Measurements from ENCODE around the gene ESRRG.

- TF ChIP-seq, protein P1, sequence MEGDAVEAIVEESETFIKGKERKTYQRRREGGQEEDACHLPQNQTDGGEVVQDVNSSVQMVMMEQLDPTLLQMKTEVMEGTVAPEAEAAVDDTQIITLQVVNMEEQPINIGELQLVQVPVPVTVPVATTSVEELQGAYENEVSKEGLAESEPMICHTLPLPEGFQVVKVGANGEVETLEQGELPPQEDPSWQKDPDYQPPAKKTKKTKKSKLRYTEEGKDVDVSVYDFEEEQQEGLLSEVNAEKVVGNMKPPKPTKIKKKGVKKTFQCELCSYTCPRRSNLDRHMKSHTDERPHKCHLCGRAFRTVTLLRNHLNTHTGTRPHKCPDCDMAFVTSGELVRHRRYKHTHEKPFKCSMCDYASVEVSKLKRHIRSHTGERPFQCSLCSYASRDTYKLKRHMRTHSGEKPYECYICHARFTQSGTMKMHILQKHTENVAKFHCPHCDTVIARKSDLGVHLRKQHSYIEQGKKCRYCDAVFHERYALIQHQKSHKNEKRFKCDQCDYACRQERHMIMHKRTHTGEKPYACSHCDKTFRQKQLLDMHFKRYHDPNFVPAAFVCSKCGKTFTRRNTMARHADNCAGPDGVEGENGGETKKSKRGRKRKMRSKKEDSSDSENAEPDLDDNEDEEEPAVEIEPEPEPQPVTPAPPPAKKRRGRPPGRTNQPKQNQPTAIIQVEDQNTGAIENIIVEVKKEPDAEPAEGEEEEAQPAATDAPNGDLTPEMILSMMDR (IDR thresholded peaks at IDR 0.05; ENCODE audit: poor library complexity, severe bottlenecking) = no peak
- TF ChIP-seq TAF1 (IDR thresholded peaks at IDR 0.05; ENCODE audit: low read depth) (no peak), EZH2 (IDR thresholded peaks at IDR 0.05; ENCODE audit: borderline replicate concordance, insufficient read depth, low read length, poor library complexity, severe bottlenecking) (no peak), RAD21 (conservative IDR thresholded peaks at IDR 0.05) (no peak), POLR2AphosphoS5 (IDR thresholded peaks at IDR 0.05) (no peak)
Observed at GRCh38 chr1:216758161-216758560, 34.9 kb upstream of the ESRRG start.
